Measurements from ENCODE around the gene CCNE1.

- TF ChIP-seq CTCF (IDR thresholded peaks at IDR 0.05) (no peak), POLR2A (IDR thresholded peaks at IDR 0.05) (no peak), POLR2AphosphoS5 (IDR thresholded peaks at IDR 0.05) (no peak)
Measured at GRCh38 chr19:29807870-29808405, 3.9 kb upstream of the CCNE1 start.
